HCT116 (cell line): ENCODE measurements around the gene TMEM126B. TPM values are rescaled to one million over a fixed set of nuclear protein-coding genes. Genes with fewer than 3 reads are reported as not detected.
A peak's percentile ranks its signal among the peaks of the same experiment; 100 is the strongest.

Experiments
- ATAC-seq: fragments of 200-7000 bp; cut with Tn5 transposase; 2 replicates; pipeline ENCODE4 v1.9.1; 2020; ENCODE audit warnings: mild to moderate bottlenecking, moderate library complexity
- BruUV-seq: library from RNA; stranded (reverse); fragments of 400-500 nt; replicated peaks from 2 replicates; lab custom pipeline; 2021; lab: Mats Ljungman, UMichigan
- CTCF ChIA-PET: fragments of 300-600 bp; sonication (Branson Sonifier 250); formaldehyde crosslinking; loops from one replicate; lab custom pipeline; 2021; ENCODE audit warnings: antibody characterized with exemption; lab: Charles Lee
- POLR2A ChIA-PET: fragments of 300-600, 350-600 bp; sonication (Branson Sonifier 250); formaldehyde crosslinking; loops from one replicate; lab custom pipeline; 2021; ENCODE audit warnings: antibody characterized with exemption; lab: Charles Lee
- RAD21 ChIA-PET, 2 experiments: fragments of 300-600 bp; sonication (Branson Sonifier 250); formaldehyde crosslinking; loops; one replicate each; lab custom pipeline; 2023; ENCODE audit warnings: low total read pairs in 2 of 2; ENCODE audit not compliant: uncharacterized antibody in 2 of 2, unreplicated experiment in 2 of 2, low non-redundant PET in 1 of 2; lab: Charles Lee
- DNase-seq: peaks from one replicate; pipeline ENCODE4 v3.0.0-alpha.2; 2010; ENCODE audit warnings: low read depth, low spot score
- H2AFZ ChIP-seq: fragments of 200-600 bp; shearing (Covaris generic), sonication (generic); 2 replicates; pipeline ENCODE4 v1.6.1; 2017; ENCODE audit warnings: low read depth, mixed run types, mixed read lengths, antibody characterized with exemption, low read length; ENCODE audit not compliant: poor library complexity, severe bottlenecking
- H3K27ac ChIP-seq: 2 replicates; pipeline ENCODE4 v1.5.1; 2012; ENCODE audit warnings: low read depth, low read length
- H3K27me3 ChIP-seq: fragments of 200-600 bp; sonication (generic); 2 replicates; pipeline ENCODE4 v1.6.1; 2016; ENCODE audit warnings: mixed run types, low read length, mixed read lengths; ENCODE audit not compliant: insufficient read depth
- H3K36me3 ChIP-seq, 2 experiments: fragments of 200-500 bp in 1 of 2; fragments of 200-600 bp in 1 of 2; sonication (Bioruptor generic) in 1 of 2; sonication (generic) in 1 of 2; 2 replicates each; pipeline versions ENCODE4 v1.5.1 to v1.6.1; 2014 to 2016; ENCODE audit warnings: low read length in 2 of 2, inconsistent platforms in 1 of 2, mixed read lengths in 1 of 2, mixed run types in 1 of 2; ENCODE audit not compliant: insufficient read depth in 2 of 2, control insufficient read depth in 1 of 2
- H3K4me1 ChIP-seq, 2 experiments: fragments of 200-600 bp in 1 of 2; sonication (generic) in 1 of 2; 2 replicates each; pipeline versions ENCODE4 v1.5.1 to v1.6.1; 2012 to 2017; ENCODE audit warnings: low read length in 2 of 2, inconsistent platforms in 1 of 2, mild to moderate bottlenecking in 1 of 2, mixed read lengths in 1 of 2, mixed run types in 1 of 2, moderate library complexity in 1 of 2; ENCODE audit not compliant: insufficient read depth in 2 of 2, control insufficient read depth in 1 of 2
- H3K4me2 ChIP-seq: fragments of 200-600 bp; sonication (generic); 2 replicates; pipeline ENCODE4 v1.6.1; 2017; ENCODE audit warnings: mixed run types, low read length, mixed read lengths
- H3K4me3 ChIP-seq, 2 experiments: fragments of 200-600 bp in 1 of 2; sonication (generic) in 1 of 2; replicated peaks in 1 of 2; 2 replicates each; pipeline ENCODE4 v1.5.1; 2011 to 2016; ENCODE audit warnings: low read length in 2 of 2, control low read depth in 1 of 2, low read depth in 1 of 2, mild to moderate bottlenecking in 1 of 2, mixed read lengths in 1 of 2, mixed run types in 1 of 2
- H3K79me2 ChIP-seq: fragments of 200-600 bp; sonication (generic); 2 replicates; pipeline ENCODE4 v1.6.1; 2017; ENCODE audit warnings: mild to moderate bottlenecking, mixed run types, low read length, moderate library complexity, mixed read lengths; ENCODE audit not compliant: insufficient read depth
- H3K9ac ChIP-seq: fragments of 200-600 bp; sonication (generic); 2 replicates; pipeline ENCODE4 v1.6.1; 2016; ENCODE audit warnings: low read length, mixed read lengths
- H3K9me2 ChIP-seq: fragments of 200-600 bp; sonication (generic), shearing (Covaris generic); 2 replicates; pipeline ENCODE4 v1.6.1; 2017; ENCODE audit warnings: mixed run types, mild to moderate bottlenecking, moderate library complexity; ENCODE audit not compliant: insufficient read depth
- H3K9me3 ChIP-seq, 2 experiments: fragments of 200-500 bp in 1 of 2; fragments of 200-600 bp in 1 of 2; sonication (Bioruptor generic) in 1 of 2; sonication (generic) in 1 of 2; 2 replicates each; pipeline ENCODE4 v1.6.1; 2014 to 2017; ENCODE audit warnings: low read length in 2 of 2, mixed read lengths in 2 of 2, inconsistent platforms in 1 of 2, low read depth in 1 of 2, mild to moderate bottlenecking in 1 of 2, mixed run types in 1 of 2, moderate library complexity in 1 of 2; ENCODE audit not compliant: control insufficient read depth in 1 of 2, insufficient read depth in 1 of 2
- H4K20me1 ChIP-seq: fragments of 200-600 bp; sonication (generic), shearing (Covaris generic); 2 replicates; pipeline ENCODE4 v1.6.1; 2017; ENCODE audit warnings: mixed run types, mild to moderate bottlenecking, moderate library complexity; ENCODE audit not compliant: insufficient read depth
- ATF3 ChIP-seq: IDR thresholded peaks from 2 replicates; pipeline ENCODE4 v1.6.1; 2012
- CBX3 ChIP-seq: IDR thresholded peaks from 2 replicates; pipeline ENCODE4 v1.6.1; 2012; ENCODE audit warnings: low read depth
- CEBPB ChIP-seq: IDR thresholded peaks from 2 replicates; pipeline ENCODE4 v1.6.1; 2012; ENCODE audit warnings: low read depth
- CTCF ChIP-seq, 3 experiments: fragments of 200-600 bp in 1 of 3; sonication (generic) in 1 of 3; IDR thresholded peaks in 2 of 3; conservative IDR thresholded peaks in 1 of 3; 2 replicates each; pipeline ENCODE4 v1.5.1; 2012 to 2017; ENCODE audit warnings: low read depth in 2 of 3, low read length in 2 of 3, antibody characterized with exemption in 1 of 3, borderline replicate concordance in 1 of 3, control low read depth in 1 of 3, mild to moderate bottlenecking in 1 of 3, mixed read lengths in 1 of 3, mixed run types in 1 of 3, moderate library complexity in 1 of 3; ENCODE audit not compliant: insufficient read depth in 1 of 3
- EGR1 ChIP-seq: IDR thresholded peaks from 2 replicates; pipeline ENCODE4 v1.6.1; 2012; ENCODE audit warnings: low read depth
- EZH2phosphoT487 ChIP-seq: fragments of 200-600 bp; IDR thresholded peaks from 2 replicates; pipeline ENCODE4 v1.6.1; 2018; ENCODE audit warnings: antibody characterized with exemption, borderline replicate concordance
- FOSL1 ChIP-seq: IDR thresholded peaks from 2 replicates; pipeline ENCODE4 v1.6.1; 2012; ENCODE audit warnings: low read depth
- MAX ChIP-seq: IDR thresholded peaks from 2 replicates; pipeline ENCODE4 v1.6.1; 2012
- POLR2AphosphoS5 ChIP-seq: IDR thresholded peaks from 2 replicates; pipeline ENCODE4 v1.6.1; 2011; ENCODE audit warnings: mild to moderate bottlenecking, low read depth, low read length, moderate library complexity
- SIN3A ChIP-seq: IDR thresholded peaks from 2 replicates; pipeline ENCODE4 v1.6.1; 2012; ENCODE audit warnings: low read depth
- SRF ChIP-seq: IDR thresholded peaks from 2 replicates; pipeline ENCODE4 v1.6.1; 2012; ENCODE audit warnings: low read depth
- TCF7L2 ChIP-seq: IDR thresholded peaks from 2 replicates; pipeline ENCODE4 v1.7.0; 2011; ENCODE audit warnings: borderline replicate concordance, inconsistent platforms; ENCODE audit not compliant: insufficient read depth, insufficient read length; ENCODE audit errors: extremely low read depth
- ZBTB33 ChIP-seq: IDR thresholded peaks from 2 replicates; pipeline ENCODE4 v1.6.1; 2011; ENCODE audit warnings: mild to moderate bottlenecking, low read length, moderate library complexity; ENCODE audit not compliant: insufficient replicate concordance; ENCODE audit errors: extremely low read depth
- ZFX ChIP-seq: fragments of 450-650 bp; IDR thresholded peaks from 2 replicates; pipeline ENCODE4 v1.6.1; 2017
- ZNF274 ChIP-seq: fragments of 200-500 bp; sonication (Bioruptor generic); IDR thresholded peaks from 2 replicates; pipeline ENCODE4 v1.6.1; 2014; ENCODE audit warnings: mild to moderate bottlenecking, low read depth, low read length, inconsistent platforms
- intact Hi-C: fragments of 100-400 bp; cut with micrococcal nuclease; formaldehyde crosslinking; loops from 2 replicates; pipeline ENCODE4 v1.10.0; 2022
- total RNA-seq: library from RNA; stranded (reverse); gene quantifications from one replicate; pipeline ENCODE4 v1.2.1, GENCODE V29; 2021; ENCODE audit not compliant: unreplicated experiment

Gene TMEM126B
- total RNA-seq, 1 experiment from 2014 or later, result 49.0 TPM

- no peak for TF ChIP-seq ZBTB33
- TF ChIP-seq CBX3, result no peak
- TF ChIP-seq FOSL1, result no peak
- TF ChIP-seq CTCF (IDR thresholded peaks at IDR 0.05 in 2 of 3, conservative IDR thresholded peaks at IDR 0.05 in 1 of 3; ENCODE audit: borderline replicate concordance in 1 of 3, insufficient read depth in 1 of 3, low read depth in 2 of 3, low read length in 2 of 3), result no peak
- no peak for TF ChIP-seq MAX
- TF ChIP-seq TCF7L2, result no peak
- TF ChIP-seq EGR1, result no peak
Measured at GRCh38 chr11:85643191-85643614, 14.8 kb downstream of the TMEM126B start (continued).

- TF ChIP-seq TCF7L2 (no peak), CEBPB (no peak), ZFX (no peak), SIN3A (no peak), SRF (no peak), ZNF274 (no peak), EZH2phosphoT487 (no peak), POLR2AphosphoS5 (no peak), ATF3 (no peak)
- Histone ChIP-seq H2AFZ (peak overlapping the region; percentile 77), H3K79me2 (peaks cover 18% of the 10 kb centered on the region), H3K27ac (peak overlapping the region; percentile 55; the same call in 1 of the 2 replicates), H3K9me3 (no peaks in the 10 kb centered on the region), H3K4me1 (peaks cover 4 to 15% of the 10 kb centered on the region in 2 experiments; a peak in 3 of 4 replicates), H3K27me3 (no peaks in the 10 kb centered on the region), H4K20me1 (no peaks in the 10 kb centered on the region), H3K36me3 (0 out of 4 replicates have a peak, but pooled peaks cover 0 to 3% of the 10 kb centered on the region in 2 experiments), H3K4me3 (peak overlapping the region; percentile 70 to 86), H3K9ac (peak overlapping the region; percentile 84), H3K9me2 (no peaks in the 10 kb centered on the region), H3K4me2 (peak overlapping the region; percentile 90)
- no TSS peak for BruUV-seq
- DNase-seq, result no peak
- ChIA-PET POLR2A (interaction anchor here (1.0 to 1.6 kb wide), 4 partner anchors 9 to 16 kb away, joined by 3 to 9 read pairs (median 6); no protein-coding TSS in a partner anchor), RAD21 (no interaction called here), CTCF (interaction anchor here (0.7 to 1.5 kb wide), 2 partner anchors 208 to 547 kb away, joined by 3 to 4 read pairs; partner anchors contain the start of gene CCDC83)
- intact Hi-C loops, result no loop called here
- peak; percentile 18 for ATAC-seq
Measured at GRCh38 chr11:85647078-85647477, 18.7 kb downstream of the TMEM126B start.
